Measurements from ENCODE around the gene ODC1.

Gene ODC1

DNA sequence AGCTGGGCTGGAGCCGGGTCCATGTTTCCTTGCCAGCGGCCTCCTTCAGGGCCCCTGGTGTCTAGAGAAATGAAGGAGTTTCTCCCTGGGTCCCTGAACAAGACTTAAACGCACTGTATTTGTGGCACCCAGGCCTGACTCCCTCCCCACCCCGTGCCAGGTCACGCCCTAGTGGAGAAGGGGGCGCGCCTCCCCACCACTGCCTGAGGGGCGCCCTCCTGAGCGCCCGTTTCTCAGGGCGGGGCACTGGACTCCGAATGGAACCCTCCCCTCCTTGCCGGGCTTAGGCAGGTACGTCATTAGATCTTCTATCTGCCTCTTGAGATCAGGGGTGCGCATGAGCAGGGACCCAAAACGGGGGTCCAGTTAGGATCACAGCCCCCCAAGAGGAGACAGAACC, 16.3 kb downstream of the ODC1 start:
- DNase-seq (ENCODE audit: low spot score): no peak
- TF ChIP-seq, protein P1, sequence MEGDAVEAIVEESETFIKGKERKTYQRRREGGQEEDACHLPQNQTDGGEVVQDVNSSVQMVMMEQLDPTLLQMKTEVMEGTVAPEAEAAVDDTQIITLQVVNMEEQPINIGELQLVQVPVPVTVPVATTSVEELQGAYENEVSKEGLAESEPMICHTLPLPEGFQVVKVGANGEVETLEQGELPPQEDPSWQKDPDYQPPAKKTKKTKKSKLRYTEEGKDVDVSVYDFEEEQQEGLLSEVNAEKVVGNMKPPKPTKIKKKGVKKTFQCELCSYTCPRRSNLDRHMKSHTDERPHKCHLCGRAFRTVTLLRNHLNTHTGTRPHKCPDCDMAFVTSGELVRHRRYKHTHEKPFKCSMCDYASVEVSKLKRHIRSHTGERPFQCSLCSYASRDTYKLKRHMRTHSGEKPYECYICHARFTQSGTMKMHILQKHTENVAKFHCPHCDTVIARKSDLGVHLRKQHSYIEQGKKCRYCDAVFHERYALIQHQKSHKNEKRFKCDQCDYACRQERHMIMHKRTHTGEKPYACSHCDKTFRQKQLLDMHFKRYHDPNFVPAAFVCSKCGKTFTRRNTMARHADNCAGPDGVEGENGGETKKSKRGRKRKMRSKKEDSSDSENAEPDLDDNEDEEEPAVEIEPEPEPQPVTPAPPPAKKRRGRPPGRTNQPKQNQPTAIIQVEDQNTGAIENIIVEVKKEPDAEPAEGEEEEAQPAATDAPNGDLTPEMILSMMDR (IDR thresholded peaks at IDR 0.05; ENCODE audit: extremely low read depth, missing control alignments): no peak

DNA sequence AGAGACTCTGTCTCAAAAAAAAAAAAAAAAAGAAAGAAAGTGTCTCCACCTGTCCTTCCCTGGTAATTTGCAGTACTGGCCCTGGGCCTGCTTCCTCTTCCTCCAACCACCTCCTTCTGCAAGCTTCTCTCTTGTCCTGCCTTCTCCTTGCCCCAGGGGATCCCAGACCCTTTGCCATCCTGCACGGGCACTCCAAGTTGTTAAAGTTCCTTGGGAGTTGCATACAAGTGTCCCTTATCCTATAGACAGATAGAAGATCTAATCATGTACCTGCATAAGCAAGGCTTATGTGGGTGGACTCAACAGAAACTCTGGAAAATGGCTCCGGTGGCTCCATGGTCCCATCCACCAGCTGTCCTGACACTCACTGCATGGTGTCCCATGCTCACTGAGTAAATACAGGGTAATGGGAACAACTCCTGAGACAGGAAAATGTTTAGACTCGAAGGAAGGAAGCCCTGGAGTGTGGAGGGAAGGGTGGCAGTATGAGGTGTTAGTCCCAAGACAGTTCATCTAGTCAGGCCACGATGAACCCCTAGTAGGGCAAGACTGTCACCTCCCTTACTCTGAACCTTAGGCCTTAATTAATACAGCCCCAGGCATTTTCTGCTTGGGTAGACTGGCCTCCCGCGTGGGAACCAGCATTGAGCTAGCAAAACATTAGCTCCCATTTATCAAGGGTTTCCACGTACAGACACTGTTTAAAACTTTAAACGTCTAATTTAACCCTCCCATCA, 17.1 kb downstream of the ODC1 start:
- no peak for DNase-seq (ENCODE audit: low spot score)
- TF ChIP-seq, protein P1 (IDR thresholded peaks at IDR 0.05; ENCODE audit: extremely low read depth, missing control alignments): no peak

DNA sequence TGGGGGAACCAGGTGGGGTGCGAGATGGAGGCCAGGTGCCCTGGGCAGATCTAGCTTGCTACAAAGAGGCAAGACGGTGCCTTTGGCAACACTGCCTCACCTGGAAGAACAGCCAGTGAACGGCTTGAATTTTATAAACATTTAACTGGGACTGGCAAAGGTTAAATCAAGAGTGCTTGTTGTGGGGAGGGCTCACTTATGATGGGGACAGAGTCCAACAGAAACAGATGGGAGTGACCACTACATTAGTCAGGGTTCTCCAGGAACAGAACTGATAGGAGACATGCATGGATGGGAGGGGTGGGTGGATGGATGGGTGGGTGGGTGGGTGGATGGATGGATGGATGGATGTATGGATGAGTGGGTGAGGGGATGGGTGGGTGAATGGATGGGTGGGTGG, 19.2 kb downstream of the ODC1 start:
- DNase-seq (ENCODE audit: low spot score): no peak
- TF ChIP-seq, protein P1 (IDR thresholded peaks at IDR 0.05; ENCODE audit: extremely low read depth, missing control alignments): no peak

DNA sequence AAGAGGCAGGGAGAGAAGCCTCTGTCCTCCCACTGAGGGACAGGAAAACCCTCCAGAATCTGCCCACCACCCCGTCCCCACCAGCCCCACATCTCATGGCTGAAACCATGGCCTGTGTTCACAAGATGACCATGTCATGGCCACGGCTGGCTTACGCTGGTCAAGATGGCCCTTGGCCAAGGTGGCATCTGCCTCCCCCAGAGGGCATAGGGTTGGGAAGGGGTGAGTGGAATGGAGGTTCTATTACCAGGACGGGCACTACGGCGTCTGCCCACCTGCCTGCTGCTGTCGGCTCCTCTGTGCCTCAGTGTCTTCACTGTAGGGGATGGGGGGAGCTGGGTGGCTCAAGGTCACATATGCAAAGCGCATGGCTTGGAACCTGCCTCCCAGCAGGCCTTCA, 19.8 kb downstream of the ODC1 start:
- no peak for DNase-seq (ENCODE audit: low spot score)
- TF ChIP-seq, protein P1 (IDR thresholded peaks at IDR 0.05; ENCODE audit: extremely low read depth, missing control alignments): no peak

DNA sequence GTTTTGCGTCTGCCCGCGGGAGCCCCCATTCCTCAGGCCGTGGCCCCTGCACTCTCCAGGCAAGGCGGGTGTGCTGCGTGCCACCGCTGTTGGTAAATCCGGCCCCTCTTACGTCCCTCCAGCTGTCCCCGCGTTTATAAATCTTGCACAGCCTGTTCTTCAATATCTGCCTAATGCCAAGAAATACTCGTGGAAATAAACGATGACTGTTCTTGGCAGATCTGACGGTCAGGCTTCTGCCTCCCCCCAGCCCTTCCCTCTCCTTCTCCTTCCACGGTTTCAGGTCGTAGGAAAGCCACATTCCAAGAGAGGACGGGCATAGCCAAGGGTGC, 20.5 kb downstream of the ODC1 start:
- DNase-seq (ENCODE audit: low spot score): no peak
- TF ChIP-seq, protein P1 (IDR thresholded peaks at IDR 0.05; ENCODE audit: extremely low read depth, missing control alignments): no peak

DNA sequence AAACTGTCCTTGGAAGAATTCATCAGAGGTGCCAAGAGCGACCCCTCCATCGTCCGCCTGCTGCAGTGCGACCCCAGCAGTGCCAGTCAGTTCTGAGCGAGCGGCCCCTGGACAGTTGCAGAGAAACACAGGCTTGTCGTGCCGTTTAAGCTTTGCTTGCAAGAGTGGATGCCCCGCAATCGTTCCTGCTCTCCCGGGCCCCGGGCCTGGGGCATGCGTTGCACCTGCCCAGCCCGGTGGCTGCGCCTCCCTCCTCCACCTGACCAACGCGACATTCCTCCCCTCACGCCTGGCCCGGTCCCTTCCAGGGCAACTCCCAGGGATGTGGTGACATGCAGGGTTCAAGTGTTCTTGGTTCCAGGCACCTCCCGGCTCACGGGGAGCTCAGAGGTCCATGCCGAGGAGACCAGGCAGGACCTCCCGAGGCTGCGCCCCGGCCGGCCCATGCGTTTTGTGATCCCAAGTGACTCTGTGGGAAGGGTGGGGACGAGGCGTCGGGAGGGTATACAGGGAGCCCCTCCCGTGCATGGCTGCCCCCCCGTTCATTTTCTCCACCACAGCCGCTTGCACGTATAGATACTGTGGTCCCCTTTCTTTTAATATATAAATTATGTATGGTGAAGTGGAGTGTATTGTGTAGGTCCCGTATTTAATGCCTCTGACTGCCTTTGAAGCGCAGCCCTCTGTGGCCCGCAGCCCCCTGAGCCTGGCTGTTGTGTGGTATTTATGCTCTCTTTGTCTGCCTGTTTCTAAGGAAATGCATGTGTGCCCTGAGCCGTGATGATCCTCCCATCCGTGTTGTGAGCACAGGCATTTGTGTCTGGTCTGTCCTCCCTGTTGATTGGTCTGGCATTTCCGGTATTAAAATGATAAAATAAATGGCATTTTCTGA, 21.2 kb downstream of the ODC1 start:
- TF ChIP-seq, protein P1 (IDR thresholded peaks at IDR 0.05; ENCODE audit: extremely low read depth, missing control alignments): no peak
- DNase-seq (ENCODE audit: low spot score): no peak

DNA sequence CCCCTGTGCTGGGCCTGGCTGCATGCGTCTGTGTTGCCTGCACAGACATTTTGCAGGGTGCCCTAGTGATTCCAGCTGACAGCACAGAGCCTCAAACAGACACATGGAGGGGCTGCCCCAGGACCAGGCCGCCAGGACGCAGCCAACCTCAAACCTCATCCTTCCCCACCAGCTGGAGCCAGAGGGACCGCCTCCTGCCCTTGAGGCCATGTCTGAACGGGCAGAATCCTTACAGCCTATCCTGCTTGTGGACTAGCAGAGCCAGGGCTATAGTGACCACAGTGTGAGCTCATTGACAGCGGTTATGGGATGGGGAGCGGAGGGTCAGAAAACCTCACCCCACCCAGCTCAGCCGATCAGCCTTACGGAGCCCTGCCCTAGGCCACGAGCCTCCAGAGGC, 22.4 kb downstream of the ODC1 start:
- TF ChIP-seq, protein P1 (IDR thresholded peaks at IDR 0.05; ENCODE audit: extremely low read depth, missing control alignments): no peak
- no peak for DNase-seq (ENCODE audit: low spot score)

All from GM20000 (cell line).